ENCODE measurements around the gene LIN54.

- TF ChIP-seq ZNF143 (CRISPR knock-in tag; IDR thresholded peaks at IDR 0.05) = no peak
- no peak for TF ChIP-seq ZNF589 (CRISPR knock-in tag; conservative IDR thresholded peaks at IDR 0.05)
- TF ChIP-seq TCF7L2 (IDR thresholded peaks at IDR 0.05; ENCODE audit: low read depth, low read length) = no peak
- no peak for TF ChIP-seq FOSL1 (CRISPR knock-in tag; IDR thresholded peaks at IDR 0.05; ENCODE audit: borderline replicate concordance)
- TF ChIP-seq RNF2 (conservative IDR thresholded peaks at IDR 0.05; ENCODE audit: low read depth) = no peak
- TF ChIP-seq RELA (CRISPR knock-in tag; IDR thresholded peaks at IDR 0.05) = no peak
- TF ChIP-seq ASH2L (IDR thresholded peaks at IDR 0.05; ENCODE audit: insufficient read length, low read depth, low read length) = no peak
Measured at GRCh38 chr4:82994834-82995233, 15.8 kb downstream of the LIN54 start.
